ENCODE results near the gene ATAD1. TPM values are rescaled to one million over a fixed set of nuclear protein-coding genes. Genes with fewer than 3 reads are reported as not detected.
"Not testable (repeated sequence)": the region's sequence is repeated elsewhere in the genome, so short reads cannot be mapped to it uniquely, and the experiment has no call there.

The ATAD1 gene
- total and polyA plus RNA-seq, 3 donors from 2014 or later: 68.5 to 162 (median 107) TPM

DNA sequence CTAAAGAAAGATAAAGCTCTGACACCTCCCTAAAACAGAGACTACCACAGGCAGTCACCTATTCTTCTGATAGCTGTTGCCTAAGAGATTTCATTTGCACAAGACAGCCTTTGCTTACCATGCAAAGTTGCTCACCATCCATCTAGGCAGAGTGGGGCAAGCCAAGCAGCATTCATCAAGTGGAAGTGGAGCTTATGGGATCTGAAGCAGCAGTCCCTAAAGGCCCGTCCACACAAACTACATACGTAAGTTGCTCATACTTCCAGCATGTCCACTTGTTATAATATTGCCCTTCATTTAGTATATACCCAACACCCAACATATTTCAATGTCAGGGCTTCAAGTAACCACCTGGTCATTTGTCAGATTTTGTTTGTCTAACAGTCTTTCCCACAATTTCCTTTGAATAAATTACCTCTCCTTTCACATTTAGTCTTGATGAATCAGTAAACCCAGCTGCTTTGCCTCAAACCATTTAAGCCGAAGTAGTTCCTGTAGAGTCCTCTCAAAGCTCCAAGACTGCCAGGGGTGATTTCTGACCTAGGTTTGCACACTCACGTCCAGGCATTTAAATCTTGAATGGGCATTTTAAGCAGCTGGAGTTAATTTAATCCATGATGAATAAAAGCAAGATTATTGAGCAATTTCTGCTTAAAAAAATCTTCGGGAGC lies 67.9 kb downstream of the ATAD1 start:
- WGBS, 2 donors: 69 to 74% methylated on average over 5 of the region's 5 CpGs
- TF ChIP-seq CTCF (IDR thresholded peaks at IDR 0.05) (no peak), POLR2A (IDR thresholded peaks at IDR 0.05) (no peak)
- intact Hi-C loops (cut with DNase I; ENCODE audit: low total_unique reads): no loop called here
- Histone ChIP-seq H3K4me3 (no peak overlapping the region), H3K27ac (no peak overlapping the region), H3K27me3 (no peaks in the 10 kb centered on the region), H3K36me3 (ENCODE audit: low read depth, missing control alignments) (no peaks in the 10 kb centered on the region), H3K9me3 (no peaks in the 10 kb centered on the region), H3K4me1 (no peaks in the 10 kb centered on the region)
- DNase-seq: no peak

DNA sequence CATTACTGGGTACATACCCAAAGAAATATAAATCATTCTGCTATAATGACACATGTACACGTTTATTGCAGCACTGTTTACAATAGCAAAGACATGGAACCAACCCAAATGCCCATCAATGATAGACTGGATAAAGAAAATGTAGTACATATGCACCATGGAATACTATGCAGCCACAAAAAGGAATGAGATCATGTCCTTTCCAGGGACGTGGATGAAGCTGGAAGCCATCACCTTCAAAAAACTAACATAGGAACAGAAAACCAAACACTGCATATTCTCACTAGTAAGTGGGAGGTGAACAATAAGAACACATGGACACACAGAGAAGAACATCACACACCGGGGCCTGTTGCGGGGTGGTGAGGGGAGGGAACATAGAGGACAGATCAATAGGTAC lies 69.8 kb downstream of the ATAD1 start:
- not testable (repeated sequence) for H3K36me3 ChIP-seq (ENCODE audit: low read depth, missing control alignments)

GRCh38 chr10:87746911-87747310 lies 71.1 kb downstream of the ATAD1 start:
- Histone ChIP-seq H3K36me3 (ENCODE audit: low read depth, missing control alignments) (no peaks in the 10 kb centered on the region), H3K27ac (no peak overlapping the region), H3K9me3 (no peaks in the 10 kb centered on the region), H3K4me1 (no peaks in the 10 kb centered on the region), H3K4me3 (no peak overlapping the region), H3K27me3 (no peaks in the 10 kb centered on the region)
- 18 to 46% methylated on average over 4 of the region's 4 CpGs for WGBS, 2 donors
- TF ChIP-seq CTCF (IDR thresholded peaks at IDR 0.05): no peak
- no peak for TF ChIP-seq POLR2A (IDR thresholded peaks at IDR 0.05)
- intact Hi-C loops (cut with DNase I; ENCODE audit: low total_unique reads): no loop called here
- no peak for DNase-seq

More for the DNA sequence above, 69.8 kb downstream of the ATAD1 start:
- DNase-seq; H3K27ac ChIP-seq; H3K27me3 ChIP-seq; H3K4me3 ChIP-seq; H3K4me1 ChIP-seq; H3K9me3 ChIP-seq; intact Hi-C loops (cut with DNase I; ENCODE audit: low total_unique reads): not testable (repeated sequence)
- 83 to 85% methylated on average over 4 of the region's 4 CpGs for WGBS, 2 donors

DNA sequence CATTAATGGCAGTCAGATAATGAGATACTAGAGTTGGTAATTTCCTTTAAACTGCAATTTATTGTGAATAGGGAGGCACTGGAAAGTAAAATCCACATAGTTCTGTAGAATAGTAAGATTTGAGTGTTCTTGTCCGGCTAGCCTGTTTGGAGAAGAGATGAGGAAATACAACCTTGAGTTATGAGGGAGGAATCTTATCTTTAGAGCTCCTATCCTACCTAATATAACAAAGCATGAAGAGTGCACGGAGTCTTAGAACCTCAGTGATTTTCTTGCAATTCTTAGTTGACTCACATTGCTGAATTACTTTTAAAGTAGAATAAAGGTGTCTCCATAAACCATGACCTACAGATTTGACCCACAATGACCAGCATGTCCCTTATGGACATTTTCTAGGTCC lies 73.4 kb downstream of the ATAD1 start:
- no peaks in the 10 kb centered on the region for H3K36me3 ChIP-seq (ENCODE audit: low read depth, missing control alignments)
- intact Hi-C loops (cut with DNase I; ENCODE audit: low total_unique reads): no loop called here
- no peak overlapping the region for H3K4me3 ChIP-seq
- H3K27me3 ChIP-seq: no peaks in the 10 kb centered on the region
- DNase-seq: no peak
- no peak overlapping the region for H3K27ac ChIP-seq
- no peaks in the 10 kb centered on the region for H3K9me3 ChIP-seq
- WGBS, 2 donors: 70 to 76% methylated on average over 2 of the region's 2 CpGs
- H3K4me1 ChIP-seq: no peaks in the 10 kb centered on the region
- TF ChIP-seq POLR2A (IDR thresholded peaks at IDR 0.05) (no peak), CTCF (IDR thresholded peaks at IDR 0.05) (no peak)

- H3K4me1 ChIP-seq; DNase-seq; H3K27ac ChIP-seq; intact Hi-C loops (cut with DNase I; ENCODE audit: low total_unique reads); H3K9me3 ChIP-seq; H3K4me3 ChIP-seq; H3K27me3 ChIP-seq; H3K36me3 ChIP-seq (ENCODE audit: low read depth, missing control alignments): not testable (repeated sequence)
- 91 to 97% methylated on average over 13 to 18 of the region's 18 CpGs for WGBS, 2 donors
These were observed 74.9 kb downstream of the ATAD1 start for GRCh38 chr10:87742992-87743610.

GRCh38 chr10:87740254-87740655 lies 77.8 kb downstream of the ATAD1 start:
- no peak for DNase-seq
- Histone ChIP-seq H3K4me1 (no peaks in the 10 kb centered on the region), H3K9me3 (no peaks in the 10 kb centered on the region), H3K27ac (no peak overlapping the region), H3K27me3 (no peaks in the 10 kb centered on the region), H3K4me3 (no peak overlapping the region), H3K36me3 (ENCODE audit: low read depth, missing control alignments) (no peaks in the 10 kb centered on the region)
- TF ChIP-seq POLR2A (IDR thresholded peaks at IDR 0.05) (no peak), CTCF (IDR thresholded peaks at IDR 0.05) (no peak)
- intact Hi-C loops (cut with DNase I; ENCODE audit: low total_unique reads): no loop called here

Data from testis (tissue), 3 donors.